ENCODE data around the gene XKR3. TPM values are rescaled to one million over a fixed set of nuclear protein-coding genes. Genes with fewer than 3 reads are reported as not detected.
"Not testable (repeated sequence)": the region's sequence is repeated elsewhere in the genome, so short reads cannot be mapped to it uniquely, and the experiment has no call there.

Gene XKR3
- total and polyA plus RNA-seq, 2 donors (not counting 1 experiment from before 2014, with no cell fraction given) = not detected

GRCh38 chr22:16762224-16762623 lies 63.0 kb downstream of the XKR3 start:
- H3K4me2 ChIP-seq (replicated peaks; ENCODE audit: low read depth, low read length, poor library complexity, severe bottlenecking); H4K20me1 ChIP-seq (ENCODE audit: control insufficient read depth, insufficient read depth, low read length, poor library complexity, severe bottlenecking); DNase-seq; H3K79me2 ChIP-seq (ENCODE audit: control insufficient read depth, insufficient read depth, low read length); H2AFZ ChIP-seq (ENCODE audit: insufficient read depth, low read depth, low read length, poor library complexity, severe bottlenecking); H3K9me3 Mint-ChIP-seq (ENCODE audit: insufficient read depth); H3K27ac ChIP-seq (ENCODE audit: low read length in 2 of 2); H3K9me3 ChIP-seq (ENCODE audit: control extremely low read depth in 1 of 3, control insufficient read depth in 2 of 3, insufficient read depth in 1 of 3, low read length in 2 of 3); CTCF ChIA-PET; intact Hi-C loops (cut with micrococcal nuclease); H3K27me3 ChIP-seq (replicated peaks in 1 of 4; ENCODE audit: control extremely low read depth in 1 of 4, control insufficient read depth in 3 of 4, insufficient read depth in 4 of 4, low read length in 3 of 4); H3K27ac Mint-ChIP-seq; H3K36me3 ChIP-seq (replicated peaks in 1 of 2; ENCODE audit: control extremely low read depth in 1 of 2, control insufficient read depth in 1 of 2, extremely low read depth in 1 of 2, insufficient read depth in 2 of 2, low read length in 1 of 2); H3K4me1 Mint-ChIP-seq; H3K9ac ChIP-seq (ENCODE audit: low read length); POLR2A ChIA-PET; ATAC-seq (ENCODE audit: low read depth); H3K4me1 ChIP-seq (ENCODE audit: control insufficient read depth in 2 of 2, insufficient read depth in 2 of 2, low read length in 2 of 2); H3K4me3 Mint-ChIP-seq; H3K4me3 ChIP-seq (ENCODE audit: control extremely low read depth in 1 of 5, extremely low read depth in 1 of 5, insufficient read depth in 1 of 5, low read depth in 2 of 5, low read length in 4 of 5): not testable (repeated sequence)
- WGBS (ENCODE audit: insufficient coverage) = no CpG with 5 or more reads among the region's 2 CpGs
- peaks cover 14% of the 10 kb centered on the region for H3K27me3 Mint-ChIP-seq

DNA sequence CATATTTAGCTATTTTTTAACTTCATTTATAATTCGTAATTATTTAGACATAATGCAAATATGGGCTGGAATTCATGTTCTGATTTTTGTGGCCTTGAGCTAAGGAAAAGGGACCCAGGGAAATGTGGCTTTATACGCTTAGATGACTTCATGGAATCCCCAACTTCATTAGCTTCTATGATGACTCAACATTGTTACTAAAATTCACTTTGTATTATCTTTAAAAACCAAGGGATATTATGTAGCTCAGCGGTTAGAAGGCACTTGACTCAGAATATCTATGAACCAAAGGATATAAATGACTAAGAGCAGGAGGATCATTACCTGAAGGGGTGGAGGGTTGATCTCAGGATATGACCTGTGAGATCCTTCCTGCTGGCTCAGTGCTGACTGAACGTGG lies 64.8 kb downstream of the XKR3 start:
- H3K27ac ChIP-seq (ENCODE audit: low read length in 2 of 2); H3K27me3 Mint-ChIP-seq; H3K4me3 ChIP-seq (ENCODE audit: control extremely low read depth in 1 of 5, extremely low read depth in 1 of 5, insufficient read depth in 1 of 5, low read depth in 2 of 5, low read length in 4 of 5); intact Hi-C loops (cut with micrococcal nuclease); DNase-seq; POLR2A ChIA-PET; H3K4me1 ChIP-seq (ENCODE audit: control insufficient read depth in 2 of 2, insufficient read depth in 2 of 2, low read length in 2 of 2); H3K4me2 ChIP-seq (replicated peaks; ENCODE audit: low read depth, low read length, poor library complexity, severe bottlenecking); H3K4me1 Mint-ChIP-seq; H3K27me3 ChIP-seq (replicated peaks in 1 of 4; ENCODE audit: control extremely low read depth in 1 of 4, control insufficient read depth in 3 of 4, insufficient read depth in 4 of 4, low read length in 3 of 4); H3K79me2 ChIP-seq (ENCODE audit: control insufficient read depth, insufficient read depth, low read length); H4K20me1 ChIP-seq (ENCODE audit: control insufficient read depth, insufficient read depth, low read length, poor library complexity, severe bottlenecking); H3K9me3 Mint-ChIP-seq (ENCODE audit: insufficient read depth); CTCF ChIA-PET; H2AFZ ChIP-seq (ENCODE audit: insufficient read depth, low read depth, low read length, poor library complexity, severe bottlenecking); H3K9ac ChIP-seq (ENCODE audit: low read length); H3K9me3 ChIP-seq (ENCODE audit: control extremely low read depth in 1 of 3, control insufficient read depth in 2 of 3, insufficient read depth in 1 of 3, low read length in 2 of 3); H3K36me3 ChIP-seq (replicated peaks in 1 of 2; ENCODE audit: control extremely low read depth in 1 of 2, control insufficient read depth in 1 of 2, extremely low read depth in 1 of 2, insufficient read depth in 2 of 2, low read length in 1 of 2); ATAC-seq (ENCODE audit: low read depth); H3K27ac Mint-ChIP-seq; H3K4me3 Mint-ChIP-seq: not testable (repeated sequence)
- WGBS (ENCODE audit: insufficient coverage) = no CpG with 5 or more reads among the region's 4 CpGs

- H3K4me2 ChIP-seq (replicated peaks; ENCODE audit: low read depth, low read length, poor library complexity, severe bottlenecking); H3K9me3 Mint-ChIP-seq (ENCODE audit: insufficient read depth); H3K27me3 ChIP-seq (replicated peaks in 1 of 4; ENCODE audit: control extremely low read depth in 1 of 4, control insufficient read depth in 3 of 4, insufficient read depth in 4 of 4, low read length in 3 of 4); CTCF ChIA-PET; H3K36me3 ChIP-seq (replicated peaks in 1 of 2; ENCODE audit: control extremely low read depth in 1 of 2, control insufficient read depth in 1 of 2, extremely low read depth in 1 of 2, insufficient read depth in 2 of 2, low read length in 1 of 2); H3K4me1 ChIP-seq (ENCODE audit: control insufficient read depth in 2 of 2, insufficient read depth in 2 of 2, low read length in 2 of 2); H3K4me3 Mint-ChIP-seq; H3K79me2 ChIP-seq (ENCODE audit: control insufficient read depth, insufficient read depth, low read length); H3K9ac ChIP-seq (ENCODE audit: low read length); intact Hi-C loops (cut with micrococcal nuclease); ATAC-seq (ENCODE audit: low read depth); H3K9me3 ChIP-seq (ENCODE audit: control extremely low read depth in 1 of 3, control insufficient read depth in 2 of 3, insufficient read depth in 1 of 3, low read length in 2 of 3); DNase-seq; H3K4me3 ChIP-seq (ENCODE audit: control extremely low read depth in 1 of 5, extremely low read depth in 1 of 5, insufficient read depth in 1 of 5, low read depth in 2 of 5, low read length in 4 of 5); POLR2A ChIA-PET; H3K27ac Mint-ChIP-seq; H4K20me1 ChIP-seq (ENCODE audit: control insufficient read depth, insufficient read depth, low read length, poor library complexity, severe bottlenecking); H3K27ac ChIP-seq (ENCODE audit: low read length in 2 of 2); H3K4me1 Mint-ChIP-seq; H3K27me3 Mint-ChIP-seq; H2AFZ ChIP-seq (ENCODE audit: insufficient read depth, low read depth, low read length, poor library complexity, severe bottlenecking): not testable (repeated sequence)
- WGBS (ENCODE audit: insufficient coverage) = no CpG with 5 or more reads among the region's 4 CpGs
These were observed 75.9 kb downstream of the XKR3 start for GRCh38 chr22:16749282-16749681.

- H3K9me3 ChIP-seq (ENCODE audit: control extremely low read depth in 1 of 3, control insufficient read depth in 2 of 3, insufficient read depth in 1 of 3, low read length in 2 of 3); H3K79me2 ChIP-seq (ENCODE audit: control insufficient read depth, insufficient read depth, low read length); H3K4me1 Mint-ChIP-seq; POLR2A ChIA-PET; H3K27ac ChIP-seq (ENCODE audit: low read length in 2 of 2); CTCF ChIA-PET; H3K36me3 ChIP-seq (replicated peaks in 1 of 2; ENCODE audit: control extremely low read depth in 1 of 2, control insufficient read depth in 1 of 2, extremely low read depth in 1 of 2, insufficient read depth in 2 of 2, low read length in 1 of 2); H3K27me3 Mint-ChIP-seq; H4K20me1 ChIP-seq (ENCODE audit: control insufficient read depth, insufficient read depth, low read length, poor library complexity, severe bottlenecking); H3K4me2 ChIP-seq (replicated peaks; ENCODE audit: low read depth, low read length, poor library complexity, severe bottlenecking); H3K27ac Mint-ChIP-seq; H3K9me3 Mint-ChIP-seq (ENCODE audit: insufficient read depth); intact Hi-C loops (cut with micrococcal nuclease); ATAC-seq (ENCODE audit: low read depth); H2AFZ ChIP-seq (ENCODE audit: insufficient read depth, low read depth, low read length, poor library complexity, severe bottlenecking); H3K4me3 Mint-ChIP-seq; H3K27me3 ChIP-seq (replicated peaks in 1 of 4; ENCODE audit: control extremely low read depth in 1 of 4, control insufficient read depth in 3 of 4, insufficient read depth in 4 of 4, low read length in 3 of 4); H3K4me1 ChIP-seq (ENCODE audit: control insufficient read depth in 2 of 2, insufficient read depth in 2 of 2, low read length in 2 of 2); H3K4me3 ChIP-seq (ENCODE audit: control extremely low read depth in 1 of 5, extremely low read depth in 1 of 5, insufficient read depth in 1 of 5, low read depth in 2 of 5, low read length in 4 of 5); H3K9ac ChIP-seq (ENCODE audit: low read length); DNase-seq: not testable (repeated sequence)
- WGBS (ENCODE audit: insufficient coverage) = 95% methylated on average over 39 of the region's 45 CpGs
These were observed 76.9 kb downstream of the XKR3 start for GRCh38 chr22:16748160-16748929.

All from B cell (primary cell).